A549 (cell line): Measurements from ENCODE around the gene PARP8. TPM values are rescaled to one million over a fixed set of nuclear protein-coding genes. Genes with fewer than 3 reads are reported as not detected.

Source experiments
- ATAC-seq, 2 experiments: fragments of 200-7000 bp in 1 of 2; fragments of >200 bp in 1 of 2; cut with Nextera tagmentation in 1 of 2; cut with Tn5 transposase in 1 of 2; 3 replicates each; pipeline versions ENCODE4 v1.8.0 to v1.9.1; 2018 to 2020; ENCODE audit warnings: mild to moderate bottlenecking in 1 of 2, moderate library complexity in 1 of 2
- CTCF ChIA-PET: fragments of 300-600 bp; sonication (Branson Sonifier 250); formaldehyde crosslinking; extraction: SDS; loops from one replicate; lab custom pipeline; 2021; ENCODE audit warnings: antibody characterized with exemption, inconsistent platforms; lab: Yijun Ruan, JAX
- POLR2A ChIA-PET: fragments of 350-600 bp; formaldehyde crosslinking; extraction: SDS; loops from one replicate; lab custom pipeline; 2021; ENCODE audit warnings: antibody characterized with exemption, inconsistent platforms; lab: Yijun Ruan, JAX
- DNase-seq, 2 experiments: peaks; one replicate each; pipeline versions ENCODE4 v3.0.0 to v3.0.0-alpha.2; 2011 to 2016; ENCODE audit warnings: low read depth in 1 of 2, low spot score in 1 of 2
- FAIRE-seq: peaks from 2 replicates; lab custom pipeline; 2011; peaks lifted over from hg19 to GRCh38; lab: Jason Lieb, UNC
- H3K27ac ChIP-seq, 2 experiments: fragments of >200 bp; sonication (Bioruptor Twin); formaldehyde crosslinking; 3 replicates each; pipeline ENCODE4 v1.5.1; 2016 to 2017
- H3K4me1 ChIP-seq: fragments of >200 bp; sonication (Bioruptor Twin); formaldehyde crosslinking; 3 replicates; pipeline ENCODE4 v1.6.1; 2016
- H3K4me2 ChIP-seq: fragments of >200 bp; sonication (Bioruptor Twin); formaldehyde crosslinking; 3 replicates; pipeline ENCODE4 v1.6.1; 2016
- H3K4me3 ChIP-seq: fragments of >200 bp; sonication (Bioruptor Twin); formaldehyde crosslinking; 3 replicates; pipeline ENCODE4 v1.5.1; 2016
- H3K9me3 ChIP-seq: fragments of >200 bp; sonication (Bioruptor Twin); formaldehyde crosslinking; 3 replicates; pipeline ENCODE4 v1.6.1; 2016
- BHLHE40 ChIP-seq: IDR thresholded peaks from 2 replicates; pipeline ENCODE4 v1.6.1; 2012; ENCODE audit warnings: low read depth, low read length, inconsistent platforms
- CBX8 ChIP-seq: fragments of 200-600 bp; sonication (generic); IDR thresholded peaks from 2 replicates; pipeline ENCODE4 v1.6.1; 2016
- CHD2 ChIP-seq: fragments of 150-350 bp; IDR thresholded peaks from 2 replicates; pipeline ENCODE4 v1.6.1; 2014; ENCODE audit warnings: low read length; ENCODE audit not compliant: partially characterized antibody
- EHF ChIP-seq: fragments of 250-450 bp; sonication (Bioruptor Pico); IDR thresholded peaks from 2 replicates; pipeline ENCODE4 v1.5.0; 2020; ENCODE audit warnings: mild to moderate bottlenecking
- FOSL2 ChIP-seq, 2 experiments: fragments of 450-650 bp in 1 of 2; fragments of >200 bp in 1 of 2; sonication (Bioruptor Twin) in 1 of 2; formaldehyde crosslinking; IDR thresholded peaks; 2 replicates each; pipeline versions ENCODE4 v1.5.0 to v1.6.1; 2016 to 2020; ENCODE audit warnings: mild to moderate bottlenecking in 1 of 2, moderate library complexity in 1 of 2
- FOXS1 ChIP-seq: fragments of 250-450 bp; sonication (Bioruptor Pico); IDR thresholded peaks from 2 replicates; pipeline ENCODE4 v1.5.0; 2020; ENCODE audit warnings: mild to moderate bottlenecking, moderate library complexity
- GATA3 ChIP-seq: IDR thresholded peaks from 2 replicates; pipeline ENCODE4 v1.6.1; 2012; ENCODE audit warnings: borderline replicate concordance
- HEYL ChIP-seq: fragments of 250-450 bp; sonication (Bioruptor Pico); IDR thresholded peaks from 2 replicates; pipeline ENCODE4 v1.8.0; 2021; ENCODE audit warnings: mild to moderate bottlenecking, moderate library complexity
- HOXB13 ChIP-seq: fragments of 250-450 bp; sonication (Bioruptor Pico); IDR thresholded peaks from 2 replicates; pipeline ENCODE4 v1.5.0; 2020; ENCODE audit warnings: low read depth, mild to moderate bottlenecking, moderate library complexity
- KDM1A ChIP-seq: fragments of 200-600 bp; sonication (generic); IDR thresholded peaks from 2 replicates; pipeline ENCODE4 v1.6.1; 2016; ENCODE audit warnings: low read depth, mild to moderate bottlenecking
- KDM5A ChIP-seq: fragments of 200-600 bp; sonication (generic); IDR thresholded peaks from 2 replicates; pipeline ENCODE4 v1.6.1; 2016; ENCODE audit warnings: antibody characterized with exemption, mild to moderate bottlenecking
- MYC ChIP-seq: IDR thresholded peaks from 2 replicates; pipeline ENCODE4 v1.6.1; 2012; ENCODE audit warnings: mild to moderate bottlenecking, inconsistent platforms, low read length, improper control_type of control experiment, borderline replicate concordance
- NPAS2 ChIP-seq: fragments of 250-450 bp; sonication (Bioruptor Pico); IDR thresholded peaks from 2 replicates; pipeline ENCODE4 v1.8.0; 2022; ENCODE audit warnings: mild to moderate bottlenecking, moderate library complexity, borderline replicate concordance
- PHF8 ChIP-seq: fragments of 200-600 bp; sonication (generic); IDR thresholded peaks from 2 replicates; pipeline ENCODE4 v1.6.1; 2016; ENCODE audit warnings: low read depth, mild to moderate bottlenecking, antibody characterized with exemption, moderate library complexity, borderline replicate concordance
- POLR2AphosphoS2 ChIP-seq: conservative IDR thresholded peaks from 2 replicates; pipeline ENCODE4 v1.6.1; 2012; ENCODE audit warnings: low read length, improper control_type of control experiment, inconsistent platforms
- RFX5 ChIP-seq: fragments of 450-650 bp; IDR thresholded peaks from 2 replicates; pipeline ENCODE4 v1.7.1; 2014; ENCODE audit warnings: antibody characterized with exemption, mild to moderate bottlenecking, moderate library complexity
- RNF2 ChIP-seq: fragments of 200-600 bp; sonication (generic); IDR thresholded peaks from 2 replicates; pipeline ENCODE4 v1.6.1; 2016; ENCODE audit warnings: low read depth, mild to moderate bottlenecking, antibody characterized with exemption, moderate library complexity, borderline replicate concordance
- SMC3 ChIP-seq: fragments of >200 bp; sonication (Bioruptor Twin); formaldehyde crosslinking; IDR thresholded peaks from 3 replicates; pipeline ENCODE4 v1.6.1; 2018; ENCODE audit warnings: inconsistent platforms
- SREBF2 ChIP-seq: fragments of 450-650 bp; IDR thresholded peaks from 2 replicates; pipeline ENCODE4 v1.6.1; 2014; ENCODE audit warnings: mild to moderate bottlenecking, moderate library complexity
- ZFP36 ChIP-seq: fragments of 450-650 bp; IDR thresholded peaks from 2 replicates; pipeline ENCODE4 v1.6.1; 2014; ENCODE audit warnings: borderline replicate concordance; ENCODE audit not compliant: partially characterized antibody
- WGBS: methylation state at CpG from one replicate; pipeline ENCODE4 v1.1.6; 2017; ENCODE audit errors: missing lambda C conversion rate; 5-methylcytosine and 5-hydroxymethylcytosine counted together
- polyA plus RNA-seq, 4 experiments: library from polyadenylated mRNA; depleted of rRNA in 3 of 4; stranded (reverse); fragments of >200 nt; fragmentation: RNase III in 1 of 4; extraction: RNeasy Plus Mini Kit Qiagen cat#74134 plus additional on column Dnase treatment in 1 of 4; gene quantifications; 2 replicates in 3 of 4; 3 replicates in 1 of 4; pipeline ENCODE4 v1.2.3, GENCODE V29; 2011 to 2017
- TF ChIP-seq, protein P1 (sequence below): IDR thresholded peaks from 2 replicates; pipeline ENCODE4 v1.6.1; 2012
- TF ChIP-seq, protein P2 (sequence below): IDR thresholded peaks from 2 replicates; pipeline ENCODE4 v1.6.1; 2012; ENCODE audit warnings: low read depth, borderline replicate concordance
- TF ChIP-seq, protein P3 (sequence below): fragments of 450-650 bp; IDR thresholded peaks from 2 replicates; pipeline ENCODE4 v1.6.1; 2014; ENCODE audit warnings: antibody characterized with exemption
- TF ChIP-seq, protein P4 (sequence below): fragments of 200-600 bp; sonication (generic); IDR thresholded peaks from 2 replicates; pipeline ENCODE4 v1.6.1; 2016; ENCODE audit warnings: antibody characterized with exemption, mild to moderate bottlenecking, moderate library complexity
- TF ChIP-seq, protein P5 (sequence below): fragments of 150-350 bp; IDR thresholded peaks from 2 replicates; pipeline ENCODE4 v1.6.1; 2014; ENCODE audit warnings: low read depth, mild to moderate bottlenecking, low read length

Gene PARP8
- polyA plus RNA-seq, 2 of the 4 experiments (the other 2 are of a cell fraction), result 0.01 to 0.48 TPM

DNA sequence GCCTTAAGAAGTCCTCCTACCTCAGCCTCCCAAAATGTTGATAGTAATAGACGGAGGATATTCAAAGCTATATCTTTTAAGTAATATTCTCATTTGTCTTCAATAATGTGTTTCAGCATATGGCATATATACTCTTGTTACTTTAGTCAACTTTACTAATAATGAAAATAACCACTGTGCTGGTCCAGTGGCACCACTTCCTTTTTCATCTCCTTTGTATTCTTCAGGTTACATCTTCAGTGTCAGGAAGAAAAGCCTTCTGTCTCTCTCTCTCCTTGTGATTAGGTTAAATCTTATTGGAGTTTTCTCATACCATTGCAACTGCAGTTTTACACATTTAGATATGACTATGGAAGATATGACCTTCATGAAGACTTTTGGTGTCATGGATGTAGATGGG is 31.3 kb downstream of the PARP8 start:
- FAIRE-seq, result no peak
- ATAC-seq, result no peak
- ChIA-PET POLR2A (no interaction called here), CTCF (interaction anchor here (1.8 kb wide), 1 partner anchor 12 kb away, joined by 3 read pairs; no protein-coding TSS in a partner anchor)
- Histone ChIP-seq H3K4me2 (no peak overlapping the region), H3K9me3 (no peaks in the 10 kb centered on the region), H3K4me3 (no peak overlapping the region), H3K27ac (no peak overlapping the region), H3K4me1 (no peaks in the 10 kb centered on the region)
- no peak for DNase-seq
- WGBS, result 17% methylated on average over 1 of the region's 1 CpG
- no peak for TF ChIP-seq POLR2AphosphoS2
- TF ChIP-seq, protein P1, sequence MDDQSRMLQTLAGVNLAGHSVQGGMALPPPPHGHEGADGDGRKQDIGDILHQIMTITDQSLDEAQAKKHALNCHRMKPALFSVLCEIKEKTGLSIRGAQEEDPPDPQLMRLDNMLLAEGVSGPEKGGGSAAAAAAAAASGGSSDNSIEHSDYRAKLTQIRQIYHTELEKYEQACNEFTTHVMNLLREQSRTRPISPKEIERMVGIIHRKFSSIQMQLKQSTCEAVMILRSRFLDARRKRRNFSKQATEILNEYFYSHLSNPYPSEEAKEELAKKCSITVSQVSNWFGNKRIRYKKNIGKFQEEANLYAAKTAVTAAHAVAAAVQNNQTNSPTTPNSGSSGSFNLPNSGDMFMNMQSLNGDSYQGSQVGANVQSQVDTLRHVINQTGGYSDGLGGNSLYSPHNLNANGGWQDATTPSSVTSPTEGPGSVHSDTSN, result no peak
- no peak for TF ChIP-seq KDM5A
- TF ChIP-seq, protein P2, sequence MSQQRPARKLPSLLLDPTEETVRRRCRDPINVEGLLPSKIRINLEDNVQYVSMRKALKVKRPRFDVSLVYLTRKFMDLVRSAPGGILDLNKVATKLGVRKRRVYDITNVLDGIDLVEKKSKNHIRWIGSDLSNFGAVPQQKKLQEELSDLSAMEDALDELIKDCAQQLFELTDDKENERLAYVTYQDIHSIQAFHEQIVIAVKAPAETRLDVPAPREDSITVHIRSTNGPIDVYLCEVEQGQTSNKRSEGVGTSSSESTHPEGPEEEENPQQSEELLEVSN, result no peak
- TF ChIP-seq, protein P3, sequence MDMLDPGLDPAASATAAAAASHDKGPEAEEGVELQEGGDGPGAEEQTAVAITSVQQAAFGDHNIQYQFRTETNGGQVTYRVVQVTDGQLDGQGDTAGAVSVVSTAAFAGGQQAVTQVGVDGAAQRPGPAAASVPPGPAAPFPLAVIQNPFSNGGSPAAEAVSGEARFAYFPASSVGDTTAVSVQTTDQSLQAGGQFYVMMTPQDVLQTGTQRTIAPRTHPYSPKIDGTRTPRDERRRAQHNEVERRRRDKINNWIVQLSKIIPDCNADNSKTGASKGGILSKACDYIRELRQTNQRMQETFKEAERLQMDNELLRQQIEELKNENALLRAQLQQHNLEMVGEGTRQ, result no peak
- no peak for TF ChIP-seq SREBF2
- TF ChIP-seq, protein P4, sequence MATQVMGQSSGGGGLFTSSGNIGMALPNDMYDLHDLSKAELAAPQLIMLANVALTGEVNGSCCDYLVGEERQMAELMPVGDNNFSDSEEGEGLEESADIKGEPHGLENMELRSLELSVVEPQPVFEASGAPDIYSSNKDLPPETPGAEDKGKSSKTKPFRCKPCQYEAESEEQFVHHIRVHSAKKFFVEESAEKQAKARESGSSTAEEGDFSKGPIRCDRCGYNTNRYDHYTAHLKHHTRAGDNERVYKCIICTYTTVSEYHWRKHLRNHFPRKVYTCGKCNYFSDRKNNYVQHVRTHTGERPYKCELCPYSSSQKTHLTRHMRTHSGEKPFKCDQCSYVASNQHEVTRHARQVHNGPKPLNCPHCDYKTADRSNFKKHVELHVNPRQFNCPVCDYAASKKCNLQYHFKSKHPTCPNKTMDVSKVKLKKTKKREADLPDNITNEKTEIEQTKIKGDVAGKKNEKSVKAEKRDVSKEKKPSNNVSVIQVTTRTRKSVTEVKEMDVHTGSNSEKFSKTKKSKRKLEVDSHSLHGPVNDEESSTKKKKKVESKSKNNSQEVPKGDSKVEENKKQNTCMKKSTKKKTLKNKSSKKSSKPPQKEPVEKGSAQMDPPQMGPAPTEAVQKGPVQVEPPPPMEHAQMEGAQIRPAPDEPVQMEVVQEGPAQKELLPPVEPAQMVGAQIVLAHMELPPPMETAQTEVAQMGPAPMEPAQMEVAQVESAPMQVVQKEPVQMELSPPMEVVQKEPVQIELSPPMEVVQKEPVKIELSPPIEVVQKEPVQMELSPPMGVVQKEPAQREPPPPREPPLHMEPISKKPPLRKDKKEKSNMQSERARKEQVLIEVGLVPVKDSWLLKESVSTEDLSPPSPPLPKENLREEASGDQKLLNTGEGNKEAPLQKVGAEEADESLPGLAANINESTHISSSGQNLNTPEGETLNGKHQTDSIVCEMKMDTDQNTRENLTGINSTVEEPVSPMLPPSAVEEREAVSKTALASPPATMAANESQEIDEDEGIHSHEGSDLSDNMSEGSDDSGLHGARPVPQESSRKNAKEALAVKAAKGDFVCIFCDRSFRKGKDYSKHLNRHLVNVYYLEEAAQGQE, result no peak
- TF ChIP-seq NPAS2, result no peak
- no peak for TF ChIP-seq RNF2
- TF ChIP-seq EHF (CRISPR knock-in tag), result no peak
- TF ChIP-seq ZFP36, result no peak
- TF ChIP-seq PHF8, result no peak
- TF ChIP-seq SMC3, result no peak
- no peak for TF ChIP-seq CBX8
- no peak for TF ChIP-seq HEYL (CRISPR knock-in tag)
- TF ChIP-seq, protein P5, sequence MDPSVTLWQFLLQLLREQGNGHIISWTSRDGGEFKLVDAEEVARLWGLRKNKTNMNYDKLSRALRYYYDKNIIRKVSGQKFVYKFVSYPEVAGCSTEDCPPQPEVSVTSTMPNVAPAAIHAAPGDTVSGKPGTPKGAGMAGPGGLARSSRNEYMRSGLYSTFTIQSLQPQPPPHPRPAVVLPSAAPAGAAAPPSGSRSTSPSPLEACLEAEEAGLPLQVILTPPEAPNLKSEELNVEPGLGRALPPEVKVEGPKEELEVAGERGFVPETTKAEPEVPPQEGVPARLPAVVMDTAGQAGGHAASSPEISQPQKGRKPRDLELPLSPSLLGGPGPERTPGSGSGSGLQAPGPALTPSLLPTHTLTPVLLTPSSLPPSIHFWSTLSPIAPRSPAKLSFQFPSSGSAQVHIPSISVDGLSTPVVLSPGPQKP, result no peak
- no peak for TF ChIP-seq FOXS1 (CRISPR knock-in tag)
- no peak for TF ChIP-seq CHD2
- no peak for TF ChIP-seq KDM1A
- TF ChIP-seq, all 56 proteins: peak for 0

DNA sequence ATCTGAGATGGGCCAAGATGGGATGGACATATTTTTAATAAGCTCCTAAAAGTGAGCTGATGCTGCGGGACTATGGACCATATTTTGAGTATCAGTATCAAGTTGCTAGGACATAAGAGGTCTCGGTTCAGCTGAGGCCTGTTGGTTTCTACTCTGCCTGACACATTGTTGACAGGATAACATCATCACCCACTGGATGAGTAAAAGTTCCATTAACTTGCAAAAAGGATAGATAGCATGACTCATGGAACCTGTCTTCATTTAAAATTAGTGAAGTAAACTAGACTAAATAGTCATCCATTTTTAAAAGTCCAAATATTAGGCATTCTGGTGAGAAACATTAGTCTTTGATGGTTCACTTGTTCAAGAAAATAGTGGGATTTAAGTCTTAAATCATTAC is 33.3 kb downstream of the PARP8 start:
- ATAC-seq, result no peak
- no peak for DNase-seq
- no peak overlapping the region for H3K4me2 ChIP-seq
- CTCF ChIA-PET, result no interaction called here
- 8% methylated on average over 2 of the region's 2 CpGs for WGBS
- H3K4me1 ChIP-seq, result no peaks in the 10 kb centered on the region
- POLR2A ChIA-PET, result no interaction called here
- H3K9me3 ChIP-seq, result no peaks in the 10 kb centered on the region
- no peak for FAIRE-seq
- H3K4me3 ChIP-seq, result no peak overlapping the region
- no peak overlapping the region for H3K27ac ChIP-seq
- TF ChIP-seq BHLHE40 (no peak), FOSL2 (IDR thresholded peaks at IDR 0.05) (no peak), FOSL2 (CRISPR knock-in tag; IDR thresholded peaks at IDR 0.05) (no peak), GATA3 (no peak), MYC (no peak), RFX5 (no peak), HOXB13 (no peak), RNF2 (no peak), PHF8 (no peak), CBX8 (no peak)
- TF ChIP-seq, protein P4, result no peak
- TF ChIP-seq, protein P5, result no peak
